ENCODE data around the gene LPXN. TPM values are rescaled to one million over a fixed set of nuclear protein-coding genes. Genes with fewer than 3 reads are reported as not detected.

The LPXN gene
- total RNA-seq, 1 donor from 2014 or later, result 1.4 TPM

DNA sequence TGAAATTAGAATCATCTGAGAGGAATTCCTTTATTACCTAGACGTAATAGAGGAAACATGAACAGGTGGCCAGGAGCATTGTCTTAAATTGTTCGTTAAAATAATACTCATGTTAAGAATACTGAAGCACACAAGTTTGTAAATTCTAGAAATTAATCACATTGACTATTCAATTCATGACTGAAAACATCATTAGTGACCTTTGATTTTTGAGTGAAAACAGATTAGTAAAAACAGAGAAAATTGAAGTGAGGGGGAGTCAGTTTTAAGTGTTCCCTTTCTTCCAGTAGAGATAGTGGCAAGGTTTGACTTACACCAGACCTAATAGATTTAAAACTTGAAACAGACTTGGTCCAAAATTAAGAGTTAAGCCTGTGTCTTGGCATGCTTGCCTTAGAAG lies 4.7 kb upstream of the LPXN start:
- TF ChIP-seq, protein P1, sequence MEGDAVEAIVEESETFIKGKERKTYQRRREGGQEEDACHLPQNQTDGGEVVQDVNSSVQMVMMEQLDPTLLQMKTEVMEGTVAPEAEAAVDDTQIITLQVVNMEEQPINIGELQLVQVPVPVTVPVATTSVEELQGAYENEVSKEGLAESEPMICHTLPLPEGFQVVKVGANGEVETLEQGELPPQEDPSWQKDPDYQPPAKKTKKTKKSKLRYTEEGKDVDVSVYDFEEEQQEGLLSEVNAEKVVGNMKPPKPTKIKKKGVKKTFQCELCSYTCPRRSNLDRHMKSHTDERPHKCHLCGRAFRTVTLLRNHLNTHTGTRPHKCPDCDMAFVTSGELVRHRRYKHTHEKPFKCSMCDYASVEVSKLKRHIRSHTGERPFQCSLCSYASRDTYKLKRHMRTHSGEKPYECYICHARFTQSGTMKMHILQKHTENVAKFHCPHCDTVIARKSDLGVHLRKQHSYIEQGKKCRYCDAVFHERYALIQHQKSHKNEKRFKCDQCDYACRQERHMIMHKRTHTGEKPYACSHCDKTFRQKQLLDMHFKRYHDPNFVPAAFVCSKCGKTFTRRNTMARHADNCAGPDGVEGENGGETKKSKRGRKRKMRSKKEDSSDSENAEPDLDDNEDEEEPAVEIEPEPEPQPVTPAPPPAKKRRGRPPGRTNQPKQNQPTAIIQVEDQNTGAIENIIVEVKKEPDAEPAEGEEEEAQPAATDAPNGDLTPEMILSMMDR (conservative IDR thresholded peaks at IDR 0.05; ENCODE audit: low read depth, low read length), result no peak
- H3K4me3 ChIP-seq (ENCODE audit: low read depth, low read length), result peak overlapping the region; percentile 69
- no peak for DNase-seq (ENCODE audit: low read depth)

DNA sequence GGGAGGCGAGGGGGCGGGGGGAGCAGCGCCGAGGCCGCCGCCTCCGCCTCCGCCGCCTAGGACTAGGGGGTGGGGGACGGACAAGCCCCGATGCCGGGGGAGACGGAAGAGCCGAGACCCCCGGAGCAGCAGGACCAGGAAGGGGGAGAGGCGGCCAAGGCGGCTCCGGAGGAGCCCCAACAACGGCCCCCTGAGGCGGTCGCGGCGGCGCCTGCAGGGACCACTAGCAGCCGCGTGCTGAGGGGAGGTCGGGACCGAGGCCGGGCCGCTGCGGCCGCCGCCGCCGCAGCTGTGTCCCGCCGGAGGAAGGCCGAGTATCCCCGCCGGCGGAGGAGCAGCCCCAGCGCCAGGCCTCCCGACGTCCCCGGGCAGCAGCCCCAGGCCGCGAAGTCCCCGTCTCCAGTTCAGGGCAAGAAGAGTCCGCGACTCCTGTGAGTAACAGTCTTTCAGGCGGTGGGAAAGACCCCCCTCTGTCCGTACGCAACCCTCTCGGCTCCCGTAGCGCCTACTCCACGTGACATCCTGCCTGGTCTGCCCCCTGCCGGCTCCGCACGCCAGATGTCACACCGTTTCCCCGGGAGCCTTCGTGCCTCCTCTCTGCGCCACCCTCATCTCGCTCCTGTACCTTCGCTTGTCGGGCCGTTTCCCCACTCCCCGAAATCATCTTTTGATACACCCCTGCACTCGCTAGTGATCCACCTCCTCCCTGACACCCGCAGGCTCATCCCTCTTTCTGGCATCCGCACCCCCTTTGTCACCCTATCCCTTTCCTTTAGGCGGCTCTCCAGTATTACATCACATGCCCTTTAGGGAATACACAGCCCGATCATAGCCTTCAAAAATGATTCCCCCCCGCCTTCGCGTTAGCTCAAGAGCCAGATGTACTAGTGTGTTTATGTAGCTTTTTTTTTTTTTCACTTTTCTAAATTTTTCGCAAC lies 3.8 kb upstream of the LPXN start:
- no peak for DNase-seq (ENCODE audit: low read depth)
- peak overlapping the region; percentile 69 for H3K4me3 ChIP-seq (ENCODE audit: low read depth, low read length)
- TF ChIP-seq, protein P1 (conservative IDR thresholded peaks at IDR 0.05; ENCODE audit: low read depth, low read length), result peak; percentile 77

DNA sequence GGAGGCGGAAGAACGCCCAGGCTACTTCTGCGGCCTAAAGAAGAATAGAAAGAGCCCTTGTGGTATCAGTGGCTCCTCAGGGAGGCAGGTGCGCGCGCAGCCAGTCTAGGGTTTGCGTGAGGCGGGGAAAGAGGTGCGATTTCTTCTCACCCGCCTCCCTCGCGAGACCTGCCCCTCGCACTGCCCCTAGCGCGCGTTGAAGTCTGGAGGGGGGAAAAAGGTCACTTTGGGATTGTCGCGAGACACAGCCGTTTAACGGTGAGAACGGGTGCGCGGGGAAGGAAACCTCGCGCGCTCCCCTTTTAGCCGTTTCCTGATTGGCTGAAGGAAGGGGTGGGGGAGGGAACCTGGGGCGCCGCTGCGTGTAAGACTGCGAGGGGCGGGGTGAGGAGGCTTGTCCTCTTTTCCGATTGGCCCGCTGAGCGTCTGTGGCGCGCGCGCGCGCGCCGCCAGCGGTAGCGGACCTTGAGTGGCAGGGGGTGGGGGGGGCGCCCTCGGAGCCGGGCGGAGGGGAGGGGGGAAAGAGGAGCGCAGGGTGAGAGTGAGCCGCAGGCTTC lies 3.1 kb upstream of the LPXN start, which contains the start of gene ZFP91:
Gene ZFP91, plus strand, starts transcription at position 429 of the 557 bp plus-strand sequence. CDS start 219 bp downstream, outside the sequence.
- TF ChIP-seq, protein P1 (conservative IDR thresholded peaks at IDR 0.05; ENCODE audit: low read depth, low read length), result no peak
- DNase-seq (ENCODE audit: low read depth), result peak; percentile 75

DNA sequence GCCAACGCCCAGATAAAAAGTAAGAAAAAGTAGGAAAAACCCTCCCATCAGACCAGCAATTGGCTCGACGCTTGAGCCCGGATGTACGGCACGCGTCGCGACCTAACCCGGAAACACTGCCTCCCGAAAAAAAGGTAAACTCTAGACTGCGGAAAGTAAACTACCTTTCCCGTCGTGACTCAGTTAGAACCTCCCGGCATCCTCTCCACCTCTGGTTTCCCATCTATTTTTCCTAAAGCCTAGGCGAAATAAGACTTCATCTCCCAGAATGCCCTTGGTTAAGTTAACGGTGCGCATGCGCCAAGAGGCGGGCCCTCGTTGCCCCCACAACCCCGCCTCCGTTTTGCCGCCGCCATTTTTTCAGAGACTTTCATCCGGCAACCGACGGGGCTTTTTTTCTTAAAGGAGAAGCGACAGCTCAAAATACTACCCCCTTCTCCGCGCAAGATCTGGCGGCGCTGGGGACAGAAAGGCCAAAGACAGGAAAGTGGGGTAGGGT lies 2.5 kb upstream of the LPXN start:
- H3K4me3 ChIP-seq (ENCODE audit: low read depth, low read length), result peak overlapping the region; percentile 93
- TF ChIP-seq, protein P1 (conservative IDR thresholded peaks at IDR 0.05; ENCODE audit: low read depth, low read length), result no peak
- DNase-seq (ENCODE audit: low read depth), result peak; percentile 97

More for the DNA sequence above, 3.1 kb upstream of the LPXN start, which contains the start of gene ZFP91:
- H3K4me3 ChIP-seq (ENCODE audit: low read depth, low read length), result peak within 1 kb of the TSS; percentile 93

DNA sequence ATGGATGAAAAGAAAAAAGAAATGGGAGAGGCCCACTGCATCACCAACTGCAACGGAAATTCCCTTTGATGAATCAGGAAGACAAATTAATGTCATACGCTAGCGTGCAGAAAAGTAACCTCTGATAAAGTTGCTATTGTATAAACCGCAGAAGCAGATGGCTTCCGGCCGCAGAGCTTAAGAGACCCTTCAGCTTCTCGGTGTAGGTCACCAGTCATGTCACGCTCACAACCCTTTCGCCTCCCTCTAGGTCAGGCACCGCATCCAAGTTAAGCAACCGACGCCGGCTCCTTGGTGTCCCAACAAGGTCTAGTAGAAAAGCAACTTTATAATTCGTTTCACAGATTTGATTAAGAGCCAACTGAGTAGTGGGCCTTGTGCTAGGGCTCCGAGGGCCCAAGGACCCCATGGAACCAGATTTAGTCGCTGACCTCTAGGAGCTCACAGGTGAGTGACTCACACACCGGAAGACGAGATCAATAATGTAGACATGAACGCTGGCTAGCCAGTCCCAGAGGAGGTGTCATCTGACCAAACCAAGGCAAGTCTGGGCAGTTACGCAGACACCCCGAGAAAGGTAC lies 2.0 kb upstream of the LPXN start:
- peak; percentile 61 for DNase-seq (ENCODE audit: low read depth)
- TF ChIP-seq, protein P1 (conservative IDR thresholded peaks at IDR 0.05; ENCODE audit: low read depth, low read length), result no peak
- H3K4me3 ChIP-seq (ENCODE audit: low read depth, low read length), result peak overlapping the region; percentile 93

DNA sequence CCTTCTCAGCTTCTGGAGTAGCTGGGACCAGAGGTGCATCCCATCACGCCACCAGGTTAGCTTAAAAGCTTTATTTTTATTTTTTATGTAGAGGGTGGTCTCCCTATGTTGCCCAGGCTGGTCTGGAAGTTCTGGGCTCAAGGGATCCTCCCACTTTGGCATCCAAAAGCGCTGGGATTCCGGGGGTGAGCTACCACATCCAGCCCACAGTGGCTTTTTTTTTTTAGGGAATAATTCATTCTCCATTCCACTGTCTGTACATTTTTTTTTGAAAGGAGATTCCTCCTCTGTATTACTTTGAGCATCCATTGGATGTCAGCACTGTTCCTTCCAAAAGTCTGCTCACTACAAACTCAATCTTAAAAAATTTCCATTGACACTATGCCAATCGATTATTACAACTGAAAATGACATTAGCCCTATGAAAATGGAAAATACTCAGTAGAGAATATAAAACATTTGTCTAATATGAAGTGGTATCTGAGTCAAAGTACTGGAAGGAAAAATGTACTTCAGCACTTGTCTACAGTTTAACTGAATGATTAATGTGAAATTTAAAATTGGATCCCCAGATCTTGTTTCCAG lies 1.3 kb upstream of the LPXN start:
- TF ChIP-seq, protein P1 (conservative IDR thresholded peaks at IDR 0.05; ENCODE audit: low read depth, low read length), result peak; percentile 54
- no peak for DNase-seq (ENCODE audit: low read depth)
- H3K4me3 ChIP-seq (ENCODE audit: low read depth, low read length), result peak overlapping the region; percentile 93

Measured in epithelial cell of proximal tubule (primary cell).